HG02885 (cell line): ENCODE data around the gene NPM3.
"Not testable (repeated sequence)": the region's sequence is repeated elsewhere in the genome, so short reads cannot be mapped to it uniquely, and the experiment has no call there.

ENCODE experiments used
- ATAC-seq: cut with Tn5 transposase; IDR thresholded peaks from one replicate; pipeline ENCODE4 v1.9.1; 2021; ENCODE audit warnings: mild to moderate bottlenecking; ENCODE audit not compliant: unreplicated experiment, poor library complexity

NPM3 gene

DNA sequence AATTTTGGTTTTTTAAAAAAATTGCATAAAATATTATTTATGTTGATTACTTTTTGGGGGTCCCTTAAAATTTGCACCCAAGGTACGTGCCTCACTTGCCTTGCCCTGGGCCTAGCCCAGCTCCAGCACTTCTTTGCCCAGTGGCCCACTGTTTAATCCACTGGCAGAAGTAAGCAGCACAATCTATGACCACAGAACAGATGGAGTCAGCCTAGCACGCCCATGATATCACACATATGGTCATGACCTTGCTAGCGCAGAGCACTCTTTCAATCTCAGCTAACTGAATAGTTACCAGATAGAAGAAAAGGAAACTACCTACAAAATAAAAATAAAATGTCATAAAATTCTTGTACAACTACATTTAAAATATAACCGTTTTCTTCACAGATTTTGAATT, 29.4 kb upstream of the NPM3 start:
- no peak for ATAC-seq

DNA sequence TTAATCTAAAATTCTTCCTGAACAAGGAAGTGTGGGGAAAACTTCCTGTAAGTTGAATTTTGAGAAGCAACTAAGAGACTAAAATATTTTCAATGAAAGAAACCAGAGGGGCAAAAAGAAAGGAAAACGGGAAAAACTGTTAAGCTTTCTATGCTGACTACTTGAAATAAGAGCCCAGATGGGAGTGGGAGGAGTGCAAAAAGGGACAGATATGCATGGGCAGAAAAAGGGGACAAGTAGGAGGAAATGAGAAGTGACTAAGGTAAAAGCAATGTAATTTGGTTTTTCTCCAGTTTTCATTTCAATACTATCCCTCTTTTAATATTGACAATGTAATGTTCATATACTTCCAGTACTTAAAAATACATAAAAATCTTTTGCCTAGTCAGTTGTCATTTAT, 23.9 kb upstream of the NPM3 start:
- ATAC-seq, result no peak

DNA sequence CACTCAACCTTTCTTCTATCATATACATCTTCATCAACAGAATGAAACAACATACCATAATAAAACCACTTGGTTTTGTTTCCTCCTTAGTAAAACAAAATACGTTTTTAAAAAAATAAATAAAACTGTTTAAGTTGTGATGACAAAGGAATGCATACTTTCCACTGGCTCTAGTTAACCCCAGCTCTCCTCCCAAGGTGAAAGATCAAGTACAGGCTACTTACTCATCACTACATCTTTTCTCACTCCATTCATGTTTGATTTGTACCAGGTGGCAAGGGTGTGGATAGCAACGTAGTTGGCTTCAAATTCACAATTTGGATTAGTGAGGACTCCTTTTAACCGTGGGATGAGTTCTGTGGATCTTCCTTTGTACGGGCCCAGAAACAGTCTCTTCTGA, 20.3 kb upstream of the NPM3 start:
- no peak for ATAC-seq

DNA sequence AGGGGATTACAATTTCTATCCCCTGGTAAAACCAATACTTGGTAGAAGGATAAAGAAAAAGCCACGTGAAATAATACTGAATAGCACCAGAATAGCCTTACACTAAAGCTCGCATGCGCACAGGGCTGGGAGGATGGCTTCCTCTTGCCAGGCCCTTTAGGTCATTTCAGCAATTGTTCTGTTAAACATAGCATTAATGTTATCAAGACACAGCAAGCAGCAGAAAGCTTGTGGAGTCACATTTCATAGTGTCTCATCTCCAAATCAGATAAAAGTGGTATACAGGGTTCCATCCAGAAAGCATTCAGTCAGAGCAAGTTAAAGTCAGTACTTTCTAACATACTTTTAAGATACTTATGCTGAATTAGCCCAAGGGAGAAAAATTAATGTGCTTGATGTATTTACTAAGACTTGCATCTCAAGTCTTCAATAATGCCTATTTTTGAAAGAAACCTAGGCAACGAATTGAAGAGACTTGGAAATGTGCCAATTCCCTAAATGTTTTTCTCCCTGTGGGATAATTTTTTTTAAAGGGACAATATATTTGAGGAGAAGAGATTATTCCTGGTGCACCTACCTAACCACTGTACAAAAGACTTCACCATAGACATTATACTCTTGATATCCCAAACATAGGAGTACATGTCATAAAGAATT, 14.3 kb upstream of the NPM3 start:
- no peak for ATAC-seq

DNA sequence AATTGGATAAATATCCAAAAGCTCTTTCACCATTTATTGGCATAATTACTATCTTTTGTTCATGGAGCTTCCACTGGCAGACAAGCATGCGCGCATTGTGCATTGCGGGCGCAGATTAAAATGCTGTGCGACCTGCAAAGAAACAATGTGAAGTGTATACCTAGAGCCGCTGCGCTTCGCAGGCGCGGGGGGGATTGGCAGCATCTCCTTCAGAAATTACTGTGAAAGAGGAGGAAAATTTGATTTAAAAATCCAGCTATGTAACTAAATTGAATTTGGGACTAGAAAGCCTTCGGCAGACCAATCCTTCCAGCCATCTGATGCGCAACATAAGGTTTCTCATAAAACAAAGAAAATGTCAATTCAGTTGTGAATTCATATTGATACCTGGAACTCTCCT, 10.3 kb upstream of the NPM3 start:
- ATAC-seq, result no peak

DNA sequence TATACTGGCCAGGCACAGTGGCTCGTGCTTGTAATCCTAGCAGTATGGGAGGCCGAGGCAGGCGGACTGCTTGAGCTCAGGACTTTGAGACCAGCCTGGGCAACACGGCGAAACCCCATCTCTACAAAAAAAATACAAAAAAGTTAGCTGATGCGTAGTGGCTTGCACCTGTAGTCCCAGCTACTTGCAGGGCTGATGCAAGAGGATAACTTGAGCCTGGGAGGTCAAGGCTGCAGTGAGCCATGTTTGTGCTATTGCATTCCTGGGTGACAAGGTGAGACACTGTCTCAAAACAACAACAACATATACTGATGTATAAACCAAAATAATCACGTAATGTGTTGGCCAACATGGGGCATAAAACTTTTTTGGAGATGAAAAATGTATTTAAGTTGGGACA, 6.4 kb upstream of the NPM3 start:
- ATAC-seq, result no peak

DNA sequence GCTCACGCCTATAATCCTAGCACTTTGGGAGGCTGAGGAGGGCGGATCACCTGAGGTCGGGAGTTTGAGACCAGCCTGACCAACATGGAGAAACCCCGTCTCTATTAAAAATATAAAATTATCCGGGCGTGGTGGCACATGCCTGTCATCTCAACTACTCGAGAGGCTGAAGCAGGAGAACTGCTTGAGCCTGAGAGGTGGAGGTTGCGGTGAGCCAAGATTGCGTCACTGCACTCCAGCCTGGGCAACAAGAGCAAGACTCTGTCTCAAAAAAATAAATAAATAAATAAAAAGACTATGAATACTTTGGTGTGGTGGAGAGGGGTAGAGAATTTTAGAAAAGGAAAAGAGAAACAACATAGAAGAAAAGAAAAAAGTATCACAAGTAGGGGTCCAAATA, 6.0 kb upstream of the NPM3 start:
- ATAC-seq, result not testable (repeated sequence)

DNA sequence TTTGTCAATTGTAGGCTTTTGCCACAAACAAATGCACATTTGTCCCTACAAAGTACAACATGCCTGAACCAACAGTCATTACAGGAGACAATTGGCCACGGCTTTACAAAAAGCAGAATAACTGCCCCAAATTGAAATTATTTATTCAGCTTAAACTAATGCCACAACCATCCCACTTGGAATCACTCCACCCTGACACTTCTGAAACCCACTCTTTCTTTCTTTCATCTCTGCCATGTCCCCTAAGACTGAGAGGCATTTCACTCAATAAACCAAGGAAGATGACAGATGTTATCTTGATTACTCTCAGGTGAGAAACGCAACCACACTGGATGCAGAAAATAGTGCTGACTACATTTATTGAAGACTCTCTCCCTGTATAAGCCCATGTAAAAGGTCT, 2.6 kb upstream of the NPM3 start:
- ATAC-seq, result no peak

DNA sequence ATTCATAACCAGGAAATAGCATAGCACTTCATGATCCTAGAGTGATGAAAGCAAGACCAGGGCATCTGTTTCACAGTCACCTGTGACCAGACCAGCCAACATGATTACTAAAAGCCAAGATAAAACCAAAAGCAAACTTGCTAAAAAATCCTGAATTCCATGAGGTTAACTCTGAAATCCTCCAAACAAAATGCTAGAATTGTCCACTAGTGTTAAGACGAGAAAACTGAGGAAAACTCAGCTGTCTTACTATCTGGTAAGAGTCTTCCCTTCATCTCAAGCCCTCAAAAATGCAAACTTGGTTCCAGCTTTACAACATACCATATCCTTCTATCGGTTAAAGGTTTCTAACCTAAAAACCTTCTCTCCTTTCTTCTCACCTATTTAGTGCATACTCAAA, 1.3 kb upstream of the NPM3 start:
- ATAC-seq, result no peak

DNA sequence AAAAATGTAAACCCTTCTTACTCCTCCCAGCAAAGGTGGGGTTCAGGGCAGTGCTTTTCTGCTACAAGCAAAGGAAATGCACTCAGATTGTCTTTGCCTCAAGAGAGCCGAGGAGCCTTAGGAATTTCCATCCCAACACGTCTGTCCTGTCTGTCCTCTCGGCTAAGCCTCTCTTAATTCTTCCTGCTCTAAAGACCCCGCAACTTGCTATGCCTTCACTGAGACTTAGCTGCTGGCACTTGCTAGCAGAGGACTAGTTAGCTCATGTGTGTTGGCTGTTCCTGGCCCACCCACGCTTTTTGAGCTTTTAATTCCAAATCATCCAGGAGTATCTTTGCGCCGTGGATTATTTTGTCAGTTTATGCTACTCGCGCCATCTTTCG, 481 bp upstream of the NPM3 start:
- no peak for ATAC-seq

DNA sequence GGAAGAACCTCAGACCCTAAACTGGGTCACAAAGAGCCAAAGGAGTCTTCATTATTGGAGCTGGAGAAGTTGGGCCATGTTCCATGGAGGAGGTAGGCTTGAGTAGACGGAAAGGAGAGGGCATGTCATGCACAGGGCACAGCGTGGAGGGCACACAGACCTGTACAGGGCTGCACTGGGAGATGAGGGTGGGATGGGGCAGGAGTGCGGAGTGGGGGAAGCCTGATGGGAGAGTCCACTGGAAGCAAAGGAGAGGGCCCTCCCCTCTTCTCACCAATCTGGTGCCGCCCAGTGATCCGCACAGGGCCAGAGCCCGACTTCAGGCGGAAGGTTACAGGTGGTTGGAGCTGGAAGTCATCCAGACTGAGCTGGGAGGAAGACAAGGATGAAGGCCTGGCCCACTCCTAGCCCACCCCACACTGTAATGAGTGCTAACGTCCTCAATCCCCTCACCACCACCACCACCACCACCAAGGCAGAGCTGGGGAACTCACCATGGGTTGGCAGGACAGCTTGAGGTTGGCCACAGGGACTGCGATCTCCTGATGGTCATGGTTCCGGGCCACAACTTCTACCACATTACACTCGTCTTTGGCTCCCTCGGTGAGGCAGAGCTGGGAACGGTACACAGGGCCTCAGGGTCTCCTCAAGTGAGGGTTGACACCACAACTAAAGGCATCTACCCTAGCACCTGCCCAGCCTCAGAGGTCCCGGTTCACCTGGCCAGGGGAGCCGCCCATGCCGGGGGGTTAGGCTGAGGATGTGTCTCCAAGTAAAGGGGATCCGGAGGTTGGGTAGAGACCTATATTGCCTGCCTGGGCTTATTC, 1.0 kb downstream of the NPM3 start:
- no peak for ATAC-seq

DNA sequence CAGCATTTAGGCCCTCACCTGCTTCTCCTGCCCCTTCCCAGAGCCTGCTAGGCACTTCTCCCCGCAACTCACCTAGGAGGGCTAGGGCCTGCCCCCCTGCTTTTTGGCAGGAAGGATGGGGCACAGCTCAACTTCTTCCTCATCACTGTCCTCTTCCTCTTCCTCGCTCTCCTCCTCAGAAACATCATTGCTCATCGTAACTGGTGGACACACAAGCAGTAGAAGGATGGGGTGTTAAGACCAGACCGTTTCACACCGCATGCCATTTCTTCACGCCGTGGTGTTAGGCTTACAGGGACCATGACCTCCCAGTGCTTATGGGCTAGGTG, 1.6 kb downstream of the NPM3 start:
- no peak for ATAC-seq

DNA sequence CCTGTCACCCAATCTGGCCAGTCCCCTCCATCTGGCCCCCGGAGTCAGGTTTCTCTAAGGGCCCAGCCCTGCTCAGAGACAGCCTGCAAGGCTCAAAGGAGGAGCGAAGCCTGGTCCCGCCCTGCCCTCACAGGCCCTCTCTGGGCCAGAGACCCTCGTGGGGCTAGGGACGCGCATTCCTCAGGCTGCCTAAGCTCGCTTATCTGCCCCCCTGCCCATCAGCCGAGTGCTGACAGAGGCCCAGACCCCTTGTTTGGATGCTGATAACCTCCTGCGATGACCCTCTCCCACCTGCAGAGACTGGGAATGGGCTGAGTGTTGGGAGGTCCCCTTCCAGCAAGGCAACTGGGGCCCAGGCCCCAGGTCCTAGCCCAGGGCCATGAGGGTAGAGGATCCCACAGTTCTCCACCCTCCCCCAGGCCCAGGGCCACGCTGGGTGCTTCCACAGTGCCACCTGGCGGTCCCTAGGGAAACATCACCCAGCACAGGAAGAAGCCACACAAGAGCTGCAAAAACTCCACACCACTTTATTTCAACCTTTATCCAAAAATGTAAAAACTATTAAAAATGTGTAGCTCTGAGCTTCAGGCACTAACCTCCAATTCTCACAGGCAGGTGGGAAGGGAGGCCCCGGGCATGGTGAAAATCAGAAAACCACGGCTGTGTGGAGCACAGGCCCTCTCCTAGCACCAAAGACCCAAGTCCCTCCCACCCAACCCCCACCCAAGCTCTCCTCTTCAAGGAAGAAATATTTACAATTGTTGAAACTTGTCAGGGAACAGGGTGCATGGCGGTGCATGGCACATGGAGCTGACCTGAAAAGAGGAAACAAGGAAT, 2.2 kb downstream of the NPM3 start:
- ATAC-seq, result no peak

DNA sequence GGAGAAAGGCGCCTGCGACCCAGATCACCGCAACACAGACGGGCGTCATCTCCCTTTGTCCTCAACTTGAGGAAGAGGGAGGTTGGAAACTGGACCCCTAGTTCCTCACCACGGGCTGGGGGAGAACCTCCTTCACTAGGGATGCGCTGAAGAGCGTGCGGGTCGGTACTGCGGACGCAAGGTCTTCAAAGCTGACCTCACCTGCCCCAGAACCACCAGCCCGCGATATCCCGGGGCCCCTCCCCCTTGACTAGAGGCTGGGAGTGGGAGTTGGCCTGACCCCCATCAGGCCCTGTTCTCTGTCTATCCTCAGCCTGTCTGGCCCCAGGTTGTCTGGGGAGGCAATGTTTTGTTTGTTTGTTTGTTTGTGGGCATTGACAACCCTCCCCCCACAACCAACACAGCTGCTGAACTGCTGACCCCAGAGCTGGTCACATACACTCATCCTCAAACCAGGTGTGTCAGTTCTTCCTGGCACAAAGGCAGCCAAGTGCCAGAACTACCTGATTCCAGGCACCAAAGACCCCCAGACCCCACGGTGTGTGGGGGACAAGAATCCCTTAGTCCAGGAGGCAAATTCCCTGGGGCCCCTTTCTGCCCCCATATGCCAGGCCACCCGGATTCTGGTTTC, 2.9 kb downstream of the NPM3 start:
- no peak for ATAC-seq

DNA sequence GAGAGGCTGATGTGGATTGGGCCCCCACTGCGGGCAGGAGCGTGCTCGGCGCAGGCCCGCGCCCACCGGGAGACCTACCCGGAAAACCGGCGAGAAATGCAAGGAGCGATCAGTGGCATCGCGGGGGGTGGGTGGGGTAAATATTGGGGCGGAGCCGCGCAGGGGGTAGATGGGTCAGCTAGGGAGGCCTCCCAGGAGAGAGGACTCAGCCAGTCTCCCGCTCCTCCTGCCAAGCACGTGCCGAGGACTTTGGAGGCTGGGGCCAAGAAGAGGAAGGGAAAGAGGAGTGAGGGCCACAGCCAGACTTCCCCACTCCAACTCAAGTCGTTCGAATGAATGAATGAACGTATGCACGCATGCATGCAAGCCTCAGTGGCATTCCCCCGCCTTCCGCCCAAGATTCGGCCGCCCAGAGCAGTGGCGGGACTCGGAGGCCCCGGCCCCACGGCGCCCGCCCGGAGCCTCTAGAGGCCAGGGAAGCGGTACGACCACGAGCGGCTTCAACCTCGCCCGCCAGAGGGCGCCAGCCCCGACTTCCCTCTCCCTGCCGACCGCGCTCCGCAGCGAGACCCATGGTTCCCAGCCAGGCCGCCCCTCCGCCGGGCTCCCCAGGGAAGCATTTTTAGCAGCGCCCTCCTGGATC, 3.6 kb downstream of the NPM3 start:
- ATAC-seq, result peak; percentile 51

DNA sequence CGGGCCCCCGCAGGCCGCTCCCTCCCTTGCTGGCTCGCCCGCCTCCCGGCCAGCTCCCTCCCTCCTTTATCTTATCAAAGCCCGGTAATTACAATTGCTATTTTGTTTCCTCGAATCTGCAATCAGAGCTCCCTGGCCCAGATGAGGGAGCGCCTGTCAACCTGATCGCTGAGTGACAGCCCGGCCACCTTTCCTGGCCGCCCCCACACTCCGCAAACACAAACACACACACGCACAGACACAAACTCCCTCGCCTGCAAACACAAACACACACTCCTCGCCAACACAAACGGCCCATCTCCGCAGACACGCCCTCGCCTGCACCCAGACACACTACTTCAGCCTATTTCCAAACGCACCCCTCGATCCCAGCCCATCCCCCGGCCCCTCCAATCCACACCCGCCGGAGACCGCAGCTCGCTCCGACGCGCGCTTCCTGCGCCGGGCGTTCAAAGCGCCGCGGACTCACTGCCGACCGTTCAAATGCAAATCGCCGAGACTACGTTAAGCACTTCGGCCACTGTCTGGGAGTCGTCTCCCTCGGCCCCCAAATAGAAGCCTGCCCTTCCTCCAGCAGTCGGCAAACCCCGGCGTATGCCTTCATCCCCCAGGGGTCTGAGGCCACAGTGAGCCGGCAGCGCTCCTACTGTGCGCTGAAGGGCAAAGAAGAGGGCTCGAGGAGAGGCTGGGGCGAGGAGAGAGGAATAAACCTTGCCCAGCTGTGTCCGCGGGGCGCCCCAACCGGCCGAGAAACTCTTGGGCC, 4.3 kb downstream of the NPM3 start:
- no peak for ATAC-seq

DNA sequence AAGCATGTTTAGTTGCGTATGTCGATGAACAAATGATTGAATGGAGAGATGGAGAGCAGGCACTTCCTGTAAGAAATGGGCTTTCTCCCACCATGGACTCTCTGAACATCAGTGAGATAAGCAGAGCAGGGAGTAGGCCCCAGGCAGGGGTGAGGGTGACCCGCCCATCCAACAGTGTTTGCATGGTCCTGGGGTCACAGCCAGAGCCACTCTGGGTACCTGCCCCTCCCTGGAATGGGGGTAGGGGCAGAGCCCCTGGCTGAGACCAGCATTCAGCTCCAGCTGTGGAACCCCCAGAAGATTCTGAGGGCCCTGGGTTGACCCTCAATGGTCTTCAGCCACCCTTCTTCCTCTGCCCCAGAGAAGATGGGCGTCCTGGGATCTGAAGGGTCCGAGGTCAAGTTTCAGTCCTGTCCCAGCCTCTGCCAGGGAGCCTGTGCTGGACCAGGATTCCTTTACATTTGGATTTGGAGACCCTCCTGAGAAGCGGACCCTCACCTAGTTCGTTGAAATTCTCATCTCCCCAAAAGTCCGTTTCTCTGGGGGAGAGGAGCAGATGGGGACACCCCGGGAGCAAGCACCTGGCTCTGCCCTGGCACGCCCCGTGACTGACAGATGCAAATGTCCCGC, 5.0 kb downstream of the NPM3 start:
- ATAC-seq, result no peak

DNA sequence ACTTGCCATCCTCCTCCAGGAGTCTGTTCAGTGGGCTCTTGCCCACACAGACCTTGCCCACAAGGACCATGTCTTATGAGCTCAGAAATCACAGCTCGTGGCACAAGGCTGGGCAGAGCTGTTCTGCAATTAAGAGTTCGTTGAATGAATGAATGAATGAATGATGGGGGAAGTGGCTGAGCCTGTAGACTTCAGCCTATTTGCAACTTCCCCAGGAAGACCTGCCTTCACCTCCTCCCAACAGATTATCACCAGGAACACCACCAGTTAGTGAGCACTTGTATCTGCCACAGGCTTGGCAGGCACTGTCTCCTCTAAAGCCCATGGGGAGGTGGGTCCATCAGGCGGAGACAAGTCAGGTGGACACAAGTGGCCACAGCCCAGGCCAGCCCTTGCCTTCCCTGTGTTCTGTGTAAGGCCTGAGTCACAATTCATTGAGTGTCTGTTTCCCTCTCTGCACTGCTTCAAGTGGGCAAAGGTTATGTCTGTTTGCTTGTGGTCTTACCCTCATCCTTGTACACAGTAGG, 5.6 kb downstream of the NPM3 start:
- no peak for ATAC-seq

DNA sequence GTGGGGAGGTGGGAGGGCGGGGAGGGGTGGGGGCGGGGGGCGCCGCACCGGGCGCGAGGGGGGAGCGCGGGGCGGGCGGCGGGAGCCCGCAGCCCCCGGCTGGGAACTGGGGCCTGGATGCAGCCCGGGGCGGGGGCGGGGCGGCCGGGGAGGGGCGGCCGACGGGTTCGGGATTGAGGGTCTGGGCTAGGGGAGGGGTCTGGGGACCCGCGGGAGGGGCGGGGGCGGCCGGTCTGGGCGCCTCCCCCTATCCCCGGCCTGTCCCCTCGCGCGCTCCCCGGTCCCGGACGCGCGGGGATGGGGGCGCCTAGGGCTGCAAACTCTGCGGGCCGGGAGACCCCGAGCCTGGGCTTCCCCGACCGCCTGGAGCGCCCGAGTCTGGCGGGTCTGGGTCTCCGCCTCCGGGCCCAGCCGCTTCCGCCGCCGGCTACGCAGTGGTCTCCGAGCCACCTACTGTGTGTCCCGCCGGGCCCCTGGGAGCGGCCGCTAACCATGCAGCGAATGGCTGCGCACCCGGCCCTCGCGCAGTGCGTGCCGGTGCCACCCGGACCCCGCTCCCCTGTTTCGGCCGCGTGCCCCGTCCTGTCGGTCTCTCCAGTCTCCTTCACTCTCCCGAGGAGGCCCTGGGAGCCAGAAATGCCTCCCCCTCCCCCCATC, 7.0 kb downstream of the NPM3 start:
- no peak for ATAC-seq
